Kidney glomerular epithelial cell (primary cell): ENCODE measurements around the gene TM4SF1.
A peak's percentile ranks its signal among the peaks of the same experiment; 100 is the strongest.
"Not testable (repeated sequence)": the region's sequence is repeated elsewhere in the genome, so short reads cannot be mapped to it uniquely, and the experiment has no call there.

Source experiments
- DNase-seq: peaks from one replicate; lab custom pipeline; 2025; lab: John Stamatoyannopoulos, UW

The TM4SF1 gene

GRCh38 chr3:149343951-149344350, 33.5 kb downstream of the TM4SF1 start:
- peak; percentile 22 for DNase-seq

GRCh38 chr3:149342413-149343380, 34.8 kb downstream of the TM4SF1 start:
- DNase-seq = peak; percentile 60

- DNase-seq = peak; percentile 56
Observed at GRCh38 chr3:149340310-149340933, 37.0 kb downstream of the TM4SF1 start.

- DNase-seq = peak; percentile 97
Observed at GRCh38 chr3:149339931-149340309, 37.5 kb downstream of the TM4SF1 start.

- not testable (repeated sequence) for DNase-seq
Observed at GRCh38 chr3:149337486-149337885, 40.0 kb downstream of the TM4SF1 start.

GRCh38 chr3:149336925-149337324, 40.5 kb downstream of the TM4SF1 start:
- DNase-seq = no peak

- no peak for DNase-seq
Observed at GRCh38 chr3:149333176-149333859, 44.1 kb downstream of the TM4SF1 start, which contains the start of gene TM4SF18. TSS of gene TM4SF18 (minus strand) at chr3:149333636. CDS start at chr3:149333382, 254 bp downstream.

- no peak for DNase-seq
Observed at GRCh38 chr3:149332771-149333170, 44.7 kb downstream of the TM4SF1 start.

- no peak for DNase-seq
Observed at GRCh38 chr3:149332227-149332765, 45.2 kb downstream of the TM4SF1 start.

GRCh38 chr3:149331396-149331795, 46.1 kb downstream of the TM4SF1 start:
- no peak for DNase-seq

GRCh38 chr3:149330609-149331331, 46.7 kb downstream of the TM4SF1 start:
- DNase-seq = peak; percentile 59

GRCh38 chr3:149327156-149327555, 50.3 kb downstream of the TM4SF1 start:
- no peak for DNase-seq

- no peak for DNase-seq
Observed at GRCh38 chr3:149325581-149325980, 51.9 kb downstream of the TM4SF1 start.

GRCh38 chr3:149324332-149324731, 53.1 kb downstream of the TM4SF1 start:
- DNase-seq = no peak

- DNase-seq = no peak
Observed at GRCh38 chr3:149321640-149322039, 55.8 kb downstream of the TM4SF1 start.

GRCh38 chr3:149321136-149321535, 56.3 kb downstream of the TM4SF1 start:
- no peak for DNase-seq

GRCh38 chr3:149319750-149320149, 57.7 kb downstream of the TM4SF1 start:
- DNase-seq = no peak
